Activated T-cell treated with anti-CD3 and anti-CD28 coated beads, Interleukin-2, amount 50 U/mL, for 4 hours (primary cell): ENCODE data around the gene TASL. TPM values are rescaled to one million over a fixed set of nuclear protein-coding genes. Genes with fewer than 3 reads are reported as not detected.

Source experiments
- ATAC-seq, 2 donors: fragments of 200-7000 bp; cut with Tn5 transposase; one replicate each; pipeline ENCODE4 v1.10.0; 2021
- DNase-seq: peaks from one replicate; pipeline ENCODE4 v3.0.0-alpha.2; 2020
- H3K27me3 Mint-ChIP-seq: one replicate; pipeline ENCODE4 v1.8.0; 2021; ENCODE audit warnings: low read depth, mixed read lengths
- H3K36me3 Mint-ChIP-seq: one replicate; pipeline ENCODE4 v1.8.0; 2022; ENCODE audit warnings: mixed read lengths; ENCODE audit not compliant: insufficient read depth
- H3K4me1 Mint-ChIP-seq: one replicate; pipeline ENCODE4 v1.8.0; 2021; ENCODE audit warnings: low read depth, mixed read lengths
- H3K4me3 Mint-ChIP-seq: one replicate; pipeline ENCODE4 v1.8.0; 2021; ENCODE audit warnings: mild to moderate bottlenecking, moderate library complexity, mixed read lengths
- H3K9me3 Mint-ChIP-seq: one replicate; pipeline ENCODE4 v1.8.0; 2021; ENCODE audit warnings: mixed read lengths
- total RNA-seq, 3 donors: library from RNA; stranded (reverse); gene quantifications; one replicate each; pipeline ENCODE4 v1.2.1, GENCODE V29; 2021

The TASL gene
- total RNA-seq, 3 donors from 2014 or later, result 0.90 to 0.98 (median 0.94) TPM

DNA sequence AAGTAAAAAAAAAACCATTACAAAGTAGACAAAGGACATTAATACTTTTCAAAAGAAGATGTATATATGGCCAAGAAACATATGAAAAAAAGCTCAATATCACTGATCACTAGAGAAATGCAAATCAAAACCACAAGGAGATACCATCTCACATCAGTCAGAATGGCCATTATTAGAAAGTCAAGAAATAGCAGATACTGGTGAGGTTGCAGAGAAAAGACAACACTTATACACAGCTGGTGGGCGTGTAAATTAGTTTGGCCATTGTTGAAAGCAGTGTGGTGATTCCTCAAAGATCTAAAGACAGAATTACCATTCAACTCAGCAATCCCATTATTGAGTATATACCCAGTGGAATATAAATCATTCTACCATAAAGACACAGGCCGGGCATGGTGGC is 39.3 kb downstream of the TASL start:
- no peak for ATAC-seq
- Mint-ChIP-seq H3K4me3 (no peak overlapping the region), H3K36me3 (no peaks in the 10 kb centered on the region), H3K4me1 (no peaks in the 10 kb centered on the region), H3K27me3 (no peaks in the 10 kb centered on the region), H3K9me3 (no peaks in the 10 kb centered on the region)
- DNase-seq, result no peak

DNA sequence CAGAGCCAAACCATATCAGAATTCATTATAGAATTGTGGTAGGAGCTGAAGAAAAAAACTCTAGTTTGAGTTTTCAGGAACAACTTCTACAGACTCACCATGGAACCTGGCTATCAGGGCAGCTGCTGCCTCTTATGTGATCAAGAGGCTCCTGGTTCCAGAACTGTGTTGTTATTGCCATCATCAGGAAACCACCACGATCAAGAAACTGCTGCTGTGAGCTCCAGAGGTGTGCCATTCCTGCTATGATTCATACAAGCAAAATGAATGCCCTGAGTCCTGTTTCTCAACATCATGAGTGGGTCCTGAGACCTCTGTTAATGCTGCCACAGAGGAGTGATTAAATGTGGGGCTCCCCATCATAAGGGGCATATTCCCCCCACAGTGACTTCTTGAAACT is 43.7 kb downstream of the TASL start:
- DNase-seq (no peak), ATAC-seq (no peak)
- H3K4me1 Mint-ChIP-seq, result no peaks in the 10 kb centered on the region
- H3K9me3 Mint-ChIP-seq, result no peaks in the 10 kb centered on the region
- H3K27me3 Mint-ChIP-seq, result no peaks in the 10 kb centered on the region
- no peak overlapping the region for H3K4me3 Mint-ChIP-seq
- H3K36me3 Mint-ChIP-seq, result no peaks in the 10 kb centered on the region

GRCh38 chrX:30533266-30533665 is 44.3 kb downstream of the TASL start:
- no peaks in the 10 kb centered on the region for H3K4me1 Mint-ChIP-seq
- H3K4me3 Mint-ChIP-seq, result no peak overlapping the region
- H3K36me3 Mint-ChIP-seq, result no peaks in the 10 kb centered on the region
- no peak for ATAC-seq
- DNase-seq, result no peak
- no peaks in the 10 kb centered on the region for H3K27me3 Mint-ChIP-seq
- H3K9me3 Mint-ChIP-seq, result no peaks in the 10 kb centered on the region

DNA sequence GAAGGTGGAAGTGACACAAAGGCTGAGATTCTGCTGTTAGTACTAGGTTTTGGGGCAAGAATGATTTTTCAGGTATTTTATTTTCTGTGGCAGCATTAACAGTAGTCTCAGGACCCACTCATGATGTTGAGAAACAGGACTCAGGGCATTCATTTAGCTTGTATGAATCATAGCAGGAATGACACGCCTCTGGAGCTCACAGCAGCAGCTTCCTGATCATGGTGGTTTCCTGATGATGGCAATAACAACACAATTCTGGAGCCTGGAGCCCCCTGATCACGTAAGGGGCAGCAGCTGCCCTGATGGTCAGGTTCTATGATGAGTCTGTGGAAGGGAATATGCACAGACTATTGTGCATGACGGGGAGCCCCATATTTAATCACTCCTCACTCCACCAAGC is 47.0 kb downstream of the TASL start:
- DNase-seq (no peak), ATAC-seq (no peak)
- Mint-ChIP-seq H3K36me3 (no peaks in the 10 kb centered on the region), H3K4me3 (no peak overlapping the region), H3K9me3 (no peaks in the 10 kb centered on the region), H3K4me1 (no peaks in the 10 kb centered on the region), H3K27me3 (no peaks in the 10 kb centered on the region)

DNA sequence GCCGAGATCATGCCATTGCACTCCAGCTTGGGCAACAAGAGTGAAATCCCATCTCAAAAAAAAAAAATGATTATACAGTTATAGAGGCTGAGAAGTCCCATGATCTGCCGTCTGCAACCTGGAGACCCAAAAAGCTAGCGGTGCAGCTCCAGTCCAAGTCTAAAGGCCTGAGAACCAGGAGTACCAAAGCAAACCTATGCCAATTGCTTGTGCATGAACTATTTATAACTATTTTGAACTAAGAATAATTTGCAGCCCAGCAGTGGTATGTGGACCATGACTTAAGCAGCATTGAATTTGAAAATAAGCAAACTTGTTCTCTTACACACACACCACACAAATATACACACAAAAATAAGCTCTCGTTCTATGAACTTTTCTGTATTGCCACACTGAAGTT is 51.8 kb downstream of the TASL start:
- Mint-ChIP-seq H3K4me3 (no peak overlapping the region), H3K36me3 (no peaks in the 10 kb centered on the region), H3K27me3 (no peaks in the 10 kb centered on the region), H3K4me1 (no peaks in the 10 kb centered on the region), H3K9me3 (no peaks in the 10 kb centered on the region)
- no peak for DNase-seq
- ATAC-seq, result no peak

GRCh38 chrX:30521440-30522182 is 56.0 kb downstream of the TASL start:
- Mint-ChIP-seq H3K4me3 (no peak overlapping the region), H3K4me1 (no peaks in the 10 kb centered on the region), H3K9me3 (no peaks in the 10 kb centered on the region), H3K27me3 (no peaks in the 10 kb centered on the region), H3K36me3 (no peaks in the 10 kb centered on the region)
- ATAC-seq, result no peak
- no peak for DNase-seq

DNA sequence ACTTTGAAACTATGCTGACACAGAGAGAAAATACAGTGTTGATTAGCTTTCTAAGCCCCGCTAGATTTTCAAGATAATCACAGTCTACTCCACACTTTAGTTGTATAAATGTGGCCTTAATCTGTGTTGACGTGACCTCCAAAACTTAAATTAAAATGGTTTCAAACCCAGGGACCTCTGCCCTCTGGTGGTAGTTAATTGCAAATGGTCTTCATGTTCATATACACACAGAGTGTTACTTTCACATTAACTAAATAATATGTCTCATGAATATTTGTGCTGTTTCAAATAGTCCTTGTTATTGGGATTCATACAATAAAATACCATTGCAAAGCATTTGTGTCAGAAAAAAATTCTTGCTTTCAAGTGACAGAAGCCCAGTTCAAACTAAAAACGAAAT is 64.3 kb downstream of the TASL start:
- no peaks in the 10 kb centered on the region for H3K9me3 Mint-ChIP-seq
- no peaks in the 10 kb centered on the region for H3K36me3 Mint-ChIP-seq
- H3K27me3 Mint-ChIP-seq, result no peaks in the 10 kb centered on the region
- no peak overlapping the region for H3K4me3 Mint-ChIP-seq
- no peak for DNase-seq
- H3K4me1 Mint-ChIP-seq, result no peaks in the 10 kb centered on the region
- no peak for ATAC-seq

Other genes with a start within 250 kb of the TASL start
- 10 to 100 TPM; 34.7 to 53.4 (median 41.4) TPM for gene GK, start 75.7 kb upstream of the TASL start, total RNA-seq